Mesothelial cell of epicardium (in vitro differentiated cells): ENCODE data around the gene NOM1. TPM values are rescaled to one million over a fixed set of nuclear protein-coding genes. Genes with fewer than 3 reads are reported as not detected.

ENCODE experiments used
- DNase-seq, 2 experiments: peaks; one replicate each; pipeline ENCODE4 v3.0.0; 2021; ENCODE audit warnings: low spot score in 2 of 2; ENCODE audit not compliant: unreplicated experiment in 2 of 2
- H3K27ac Mint-ChIP-seq: 2 replicates; pipeline ENCODE4 v1.8.0; 2021; ENCODE audit warnings: mixed read lengths
- H3K27me3 Mint-ChIP-seq: 2 replicates; pipeline ENCODE4 v1.8.0; 2021; ENCODE audit warnings: low read depth, mixed read lengths
- H3K36me3 Mint-ChIP-seq: 2 replicates; pipeline ENCODE4 v1.8.0; 2021; ENCODE audit warnings: mixed read lengths
- H3K4me1 Mint-ChIP-seq: 2 replicates; pipeline ENCODE4 v1.8.0; 2021; ENCODE audit warnings: mixed read lengths
- H3K4me3 Mint-ChIP-seq: 2 replicates; pipeline ENCODE4 v1.8.0; 2021; ENCODE audit warnings: mild to moderate bottlenecking, moderate library complexity, mixed read lengths
- H3K9me3 Mint-ChIP-seq: 2 replicates; pipeline ENCODE4 v1.8.0; 2021; ENCODE audit warnings: mixed read lengths
- total RNA-seq: library from RNA; stranded (reverse); gene quantifications from 3 replicates; pipeline ENCODE4 v1.2.1, GENCODE V29; 2021
- TF ChIP-seq, protein P1 (sequence below): fragments of 200-600 bp; sonication (generic); IDR thresholded peaks from one replicate; pipeline ENCODE4 v1.5.0; 2021; ENCODE audit warnings: antibody characterized with exemption; ENCODE audit not compliant: unreplicated experiment

NOM1 gene
- total RNA-seq, 1 donor from 2014 or later, result 29.1 TPM

DNA sequence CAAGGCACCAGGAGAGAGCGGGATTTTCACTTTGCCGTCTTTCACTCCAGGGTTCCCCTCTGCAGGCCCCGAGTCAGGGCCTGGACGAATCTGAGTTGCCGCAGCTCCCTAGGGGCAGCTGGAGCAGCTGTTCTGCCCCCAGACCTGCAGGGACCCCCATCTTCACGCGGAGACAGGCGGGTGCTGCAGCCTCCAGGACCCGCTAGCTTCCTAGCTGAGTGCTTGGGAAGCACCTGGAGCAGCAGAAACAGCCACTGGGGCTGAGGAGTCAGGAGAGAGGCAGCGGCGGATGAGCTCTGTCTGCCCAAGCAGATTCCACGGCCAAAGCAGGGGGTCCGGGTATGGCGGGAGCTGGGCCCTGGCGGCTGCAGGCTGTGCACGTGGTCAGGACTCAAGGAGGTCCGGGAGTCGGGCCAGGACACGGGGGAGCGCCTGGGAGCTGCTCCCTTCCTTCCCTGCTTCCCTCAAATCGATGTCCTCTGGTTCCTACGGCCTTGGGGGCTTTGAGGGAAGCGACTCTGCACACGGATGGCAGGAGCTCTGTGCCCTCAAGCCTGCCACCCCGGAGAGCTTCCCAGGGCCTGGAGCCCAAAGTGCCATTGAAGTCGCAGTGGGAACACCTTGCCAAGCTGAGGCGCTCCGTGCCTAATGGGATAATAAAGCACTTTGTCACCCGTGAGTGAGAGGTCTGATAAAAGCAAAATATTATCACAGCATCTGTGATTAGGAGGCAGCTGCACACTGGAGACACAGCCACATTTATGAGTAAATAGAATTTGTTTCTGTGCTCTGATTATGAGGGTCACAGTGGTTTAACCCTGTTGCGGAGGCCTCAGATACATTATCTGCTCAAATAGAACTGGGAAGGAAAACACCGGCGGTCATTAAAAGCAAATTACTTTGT is 43.8 kb downstream of the NOM1 start:
- Mint-ChIP-seq H3K4me1 (peaks cover 7% of the 10 kb centered on the region), H3K36me3 (no peaks in the 10 kb centered on the region), H3K9me3 (no peaks in the 10 kb centered on the region), H3K27me3 (peaks cover 76% of the 10 kb centered on the region), H3K27ac (no peak overlapping the region), H3K4me3 (no peak overlapping the region)
- DNase-seq, result no peak
- TF ChIP-seq, protein P1, sequence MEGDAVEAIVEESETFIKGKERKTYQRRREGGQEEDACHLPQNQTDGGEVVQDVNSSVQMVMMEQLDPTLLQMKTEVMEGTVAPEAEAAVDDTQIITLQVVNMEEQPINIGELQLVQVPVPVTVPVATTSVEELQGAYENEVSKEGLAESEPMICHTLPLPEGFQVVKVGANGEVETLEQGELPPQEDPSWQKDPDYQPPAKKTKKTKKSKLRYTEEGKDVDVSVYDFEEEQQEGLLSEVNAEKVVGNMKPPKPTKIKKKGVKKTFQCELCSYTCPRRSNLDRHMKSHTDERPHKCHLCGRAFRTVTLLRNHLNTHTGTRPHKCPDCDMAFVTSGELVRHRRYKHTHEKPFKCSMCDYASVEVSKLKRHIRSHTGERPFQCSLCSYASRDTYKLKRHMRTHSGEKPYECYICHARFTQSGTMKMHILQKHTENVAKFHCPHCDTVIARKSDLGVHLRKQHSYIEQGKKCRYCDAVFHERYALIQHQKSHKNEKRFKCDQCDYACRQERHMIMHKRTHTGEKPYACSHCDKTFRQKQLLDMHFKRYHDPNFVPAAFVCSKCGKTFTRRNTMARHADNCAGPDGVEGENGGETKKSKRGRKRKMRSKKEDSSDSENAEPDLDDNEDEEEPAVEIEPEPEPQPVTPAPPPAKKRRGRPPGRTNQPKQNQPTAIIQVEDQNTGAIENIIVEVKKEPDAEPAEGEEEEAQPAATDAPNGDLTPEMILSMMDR, result no peak

- no peak for DNase-seq
- no peak overlapping the region for H3K27ac Mint-ChIP-seq
Measured at GRCh38 chr7:156993925-156994235, 44.4 kb downstream of the NOM1 start.

GRCh38 chr7:156994417-156994816 is 44.9 kb downstream of the NOM1 start:
- Mint-ChIP-seq H3K27me3 (peaks cover 85% of the 10 kb centered on the region), H3K4me1 (peaks cover 3% of the 10 kb centered on the region), H3K36me3 (no peaks in the 10 kb centered on the region), H3K4me3 (no peak overlapping the region), H3K9me3 (no peaks in the 10 kb centered on the region), H3K27ac (no peak overlapping the region)
- TF ChIP-seq, protein P1, result no peak
- DNase-seq, result peak in 1 of 2 experiments; percentile 32

More at GRCh38 chr7:156993925-156994235, 44.4 kb downstream of the NOM1 start:
- peaks cover 3% of the 10 kb centered on the region for H3K4me1 Mint-ChIP-seq
- no peak overlapping the region for H3K4me3 Mint-ChIP-seq
- TF ChIP-seq, protein P1, result no peak
- no peaks in the 10 kb centered on the region for H3K9me3 Mint-ChIP-seq
- no peaks in the 10 kb centered on the region for H3K36me3 Mint-ChIP-seq
- peaks cover 81% of the 10 kb centered on the region for H3K27me3 Mint-ChIP-seq

GRCh38 chr7:156998988-156999957 is 49.8 kb downstream of the NOM1 start:
- Mint-ChIP-seq H3K27me3 (peaks cover 92% of the 10 kb centered on the region), H3K36me3 (no peaks in the 10 kb centered on the region), H3K4me1 (peaks cover 14% of the 10 kb centered on the region), H3K27ac (no peak overlapping the region), H3K9me3 (no peaks in the 10 kb centered on the region), H3K4me3 (peak overlapping the region; percentile 28)
- TF ChIP-seq, protein P1, result no peak
- DNase-seq, result peak in 1 of 2 experiments; percentile 37

DNA sequence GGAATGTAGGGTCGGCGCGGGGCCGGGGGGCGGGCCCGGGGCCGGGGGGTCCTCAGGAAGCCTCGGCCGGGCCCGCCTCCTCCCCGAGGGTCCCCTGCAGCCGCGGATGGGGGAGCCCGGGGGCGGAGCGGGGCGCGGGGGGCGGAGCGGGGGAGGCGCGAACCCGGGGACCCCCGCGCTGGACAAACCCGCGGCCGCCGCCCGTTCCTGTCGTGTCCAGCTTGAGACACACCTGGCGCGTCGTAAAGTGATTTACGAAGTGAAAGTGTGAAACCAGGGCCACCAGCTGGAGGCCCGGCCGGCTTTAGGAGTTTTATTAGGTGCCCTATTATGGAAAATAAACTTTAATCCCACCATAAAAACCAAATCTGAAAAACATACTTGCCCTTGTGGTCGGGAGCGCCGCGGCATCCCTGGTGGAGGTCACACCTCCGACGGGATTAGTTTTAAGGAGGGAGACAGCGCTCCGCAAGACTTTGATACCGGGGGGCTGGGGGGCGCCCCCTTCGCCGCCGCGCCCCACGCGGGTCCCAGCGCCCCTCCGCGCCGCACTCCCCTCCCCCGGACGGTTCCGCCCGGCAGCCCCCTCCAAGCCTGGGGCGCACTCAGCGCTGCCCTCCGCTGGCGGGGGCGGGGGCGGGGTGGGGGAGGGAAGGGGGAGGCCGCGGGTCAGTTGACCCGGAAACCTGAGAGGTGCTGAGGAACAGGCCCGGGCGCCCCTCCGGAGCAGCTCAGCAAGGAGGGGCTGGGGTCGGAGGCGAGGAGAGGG is 50.6 kb downstream of the NOM1 start:
- Mint-ChIP-seq H3K36me3 (no peaks in the 10 kb centered on the region), H3K27me3 (peaks cover 92% of the 10 kb centered on the region), H3K27ac (no peak overlapping the region), H3K9me3 (no peaks in the 10 kb centered on the region), H3K4me1 (peaks cover 19% of the 10 kb centered on the region), H3K4me3 (peak overlapping the region; percentile 15)
- DNase-seq, result peak in 1 of 2 experiments; percentile 33
- TF ChIP-seq, protein P1, result no peak
